Stimulated activated CD8-positive, alpha-beta memory T cell treated with anti-CD3 and anti-CD28 coated beads, Interleukin-7, amount 100 ng/mL, for 48 hours (primary cell): ENCODE results near the gene STRIP1.

ENCODE experiments used
- DNase-seq, 2 donors: peaks; one replicate each; pipeline ENCODE4 v3.0.0-alpha.2; 2020; ENCODE audit warnings: low read depth in 1 of 2; ENCODE audit errors: extremely low read depth in 1 of 2

The STRIP1 gene

GRCh38 chr1:110034451-110035235 is at the start of gene STRIP1:
TSS of gene STRIP1 (plus strand) at chr1:110034624. CDS start at chr1:110034638, 14 bp downstream.
- peak; percentile 75 to 87 for DNase-seq

GRCh38 chr1:109985247-109986053 is 49.0 kb upstream of the STRIP1 start:
- DNase-seq, result no peak

- DNase-seq, result no peak
Observed at GRCh38 chr1:109986054-109986444, 48.4 kb upstream of the STRIP1 start.

- DNase-seq, result no peak
Observed at GRCh38 chr1:109988349-109988914, 46.0 kb upstream of the STRIP1 start.

- no peak for DNase-seq
Observed at GRCh38 chr1:109989506-109990301, 44.7 kb upstream of the STRIP1 start.

GRCh38 chr1:109990302-109990653 is 44.1 kb upstream of the STRIP1 start:
- no peak for DNase-seq

- DNase-seq, result no peak
Observed at GRCh38 chr1:109991400-109991925, 43.0 kb upstream of the STRIP1 start.

GRCh38 chr1:109993885-109994284 is 40.5 kb upstream of the STRIP1 start:
- DNase-seq, result no peak

- no peak for DNase-seq
Observed at GRCh38 chr1:109994654-109995053, 39.8 kb upstream of the STRIP1 start.

GRCh38 chr1:109995536-109995935 is 38.9 kb upstream of the STRIP1 start:
- DNase-seq, result no peak

GRCh38 chr1:109996476-109996875 is 37.9 kb upstream of the STRIP1 start:
- DNase-seq, result no peak

- DNase-seq, result no peak
Observed at GRCh38 chr1:109997204-109997866, 37.1 kb upstream of the STRIP1 start.

GRCh38 chr1:109997867-109998229 is 36.6 kb upstream of the STRIP1 start:
- DNase-seq, result no peak

GRCh38 chr1:110002695-110003094 is 31.7 kb upstream of the STRIP1 start:
- no peak for DNase-seq

- DNase-seq, result no peak
Observed at GRCh38 chr1:110003747-110004428, 30.5 kb upstream of the STRIP1 start.

- DNase-seq, result no peak
Observed at GRCh38 chr1:110004583-110004982, 29.8 kb upstream of the STRIP1 start.

- no peak for DNase-seq
Observed at GRCh38 chr1:110005971-110006370, 28.5 kb upstream of the STRIP1 start.

GRCh38 chr1:110006516-110006915 is 27.9 kb upstream of the STRIP1 start:
- DNase-seq, result no peak

- DNase-seq, result no peak
Observed at GRCh38 chr1:110007046-110007830, 27.2 kb upstream of the STRIP1 start.
